ENCODE data around the gene ZNF474. TPM values are rescaled to one million over a fixed set of nuclear protein-coding genes. Genes with fewer than 3 reads are reported as not detected.
A peak's percentile ranks its signal among the peaks of the same experiment; 100 is the strongest.
"Not testable (repeated sequence)": the region's sequence is repeated elsewhere in the genome, so short reads cannot be mapped to it uniquely, and the experiment has no call there.

Gene ZNF474
- total RNA-seq (2014; rRNA removed): 0.40 TPM in 1 of 2 replicates, not detected in the other
- polyA plus RNA-seq (2012): 0.33 TPM

DNA sequence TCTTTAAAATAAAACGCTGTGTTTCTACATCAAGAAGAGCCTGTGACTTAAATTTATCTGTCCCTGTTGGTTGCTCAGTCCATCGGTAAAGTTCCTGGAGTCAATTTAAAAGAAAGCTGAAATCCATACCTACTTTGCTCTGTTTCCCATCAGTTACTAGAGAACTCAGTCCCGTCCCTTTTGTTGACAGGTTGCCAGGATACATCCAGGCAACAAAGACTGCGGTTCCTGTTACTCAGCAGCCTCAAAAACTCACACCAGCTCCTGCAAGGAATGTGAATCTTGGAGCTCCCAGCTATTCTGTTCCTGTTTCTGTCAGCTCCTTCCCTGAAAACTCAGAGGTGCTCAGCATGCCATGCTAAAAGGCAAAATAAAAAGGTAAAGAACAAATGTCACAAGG is at the start of gene ZNF474:
TSS of gene ZNF474 (plus strand) at position 241 of the 400 bp plus-strand sequence. CDS start 22,445 bp downstream, outside the sequence.
- DNase-seq (ENCODE audit: low read depth): peak; percentile 99

GRCh38 chr5:122081541-122081940 is 47.8 kb upstream of the ZNF474 start:
- no peak for DNase-seq (ENCODE audit: low read depth)

DNA sequence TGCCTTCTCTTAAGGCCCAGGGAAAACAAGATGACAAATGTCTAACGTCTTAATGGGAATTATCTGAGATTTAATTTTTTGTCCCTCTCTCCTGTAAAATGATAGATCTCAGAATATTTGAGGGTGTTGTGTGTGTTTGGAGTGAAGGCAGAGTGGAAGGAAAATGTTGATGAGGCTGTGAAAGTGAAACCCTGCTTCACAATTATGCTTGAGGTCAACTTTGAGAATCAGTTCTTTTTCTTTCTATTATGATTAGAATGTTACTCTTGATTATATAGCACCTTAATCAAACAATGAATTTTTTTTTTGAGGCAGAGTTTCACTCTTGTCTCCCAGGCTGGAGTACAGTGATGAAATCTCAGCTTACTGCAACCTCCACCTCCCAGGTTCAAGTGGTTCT is 45.8 kb upstream of the ZNF474 start:
- DNase-seq (ENCODE audit: low read depth): no peak

DNA sequence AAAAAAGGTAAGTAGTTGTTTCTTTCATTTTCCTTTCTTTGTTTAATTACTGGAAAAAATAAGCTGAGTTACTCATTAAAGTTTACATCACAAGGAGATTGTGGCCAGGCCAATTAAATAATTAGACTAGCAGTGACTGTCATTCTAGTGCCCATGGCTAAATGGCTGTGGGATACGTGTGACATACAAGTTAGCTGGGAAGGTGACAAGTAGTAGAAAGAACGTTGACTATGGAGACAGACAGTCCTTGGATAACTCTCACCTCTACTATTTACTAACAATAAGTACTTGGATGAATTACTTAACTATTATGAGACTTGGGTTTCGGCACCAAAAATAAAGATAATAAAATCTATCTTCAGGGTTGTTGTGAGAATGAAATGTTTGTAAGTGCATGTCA is 44.3 kb upstream of the ZNF474 start:
- DNase-seq (ENCODE audit: low read depth): no peak

- peak; percentile 58 for DNase-seq (ENCODE audit: low read depth)
These were observed 40.0 kb upstream of the ZNF474 start for GRCh38 chr5:122089096-122090013.

DNA sequence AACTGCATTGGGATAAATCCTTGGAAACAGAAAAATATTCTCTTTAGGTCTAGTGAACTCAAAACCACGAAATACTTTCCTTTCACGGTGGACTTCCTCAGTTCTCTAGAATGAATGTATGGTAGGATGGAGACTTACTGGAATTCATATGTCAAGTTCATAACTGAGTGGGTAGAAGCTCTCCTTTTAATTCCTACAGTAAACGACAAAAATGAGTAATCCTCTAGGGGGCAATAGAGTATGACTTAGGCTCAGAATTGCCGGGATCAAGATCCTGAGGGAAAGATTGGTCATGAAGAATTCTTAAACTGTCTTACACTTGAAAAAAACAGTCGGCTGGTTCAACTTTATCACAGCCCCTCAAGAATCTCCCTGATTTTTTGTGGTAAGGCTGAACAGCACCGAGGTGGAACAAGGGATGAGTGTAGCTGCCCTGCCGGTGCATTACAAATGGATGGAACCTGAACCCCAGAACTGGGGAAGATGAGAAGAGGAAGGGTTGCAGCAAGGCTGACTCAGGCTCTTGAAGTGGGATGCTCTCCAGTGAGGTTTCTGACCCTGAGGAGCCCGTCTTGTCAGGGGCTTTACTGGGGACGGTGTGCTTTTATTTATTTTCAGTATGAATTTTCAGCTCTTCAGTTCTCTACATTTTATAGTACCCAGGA is 37.3 kb upstream of the ZNF474 start:
- DNase-seq (ENCODE audit: low read depth): peak; percentile 78

GRCh38 chr5:122093415-122094180 is 35.7 kb upstream of the ZNF474 start:
- peak; percentile 71 for DNase-seq (ENCODE audit: low read depth)

DNA sequence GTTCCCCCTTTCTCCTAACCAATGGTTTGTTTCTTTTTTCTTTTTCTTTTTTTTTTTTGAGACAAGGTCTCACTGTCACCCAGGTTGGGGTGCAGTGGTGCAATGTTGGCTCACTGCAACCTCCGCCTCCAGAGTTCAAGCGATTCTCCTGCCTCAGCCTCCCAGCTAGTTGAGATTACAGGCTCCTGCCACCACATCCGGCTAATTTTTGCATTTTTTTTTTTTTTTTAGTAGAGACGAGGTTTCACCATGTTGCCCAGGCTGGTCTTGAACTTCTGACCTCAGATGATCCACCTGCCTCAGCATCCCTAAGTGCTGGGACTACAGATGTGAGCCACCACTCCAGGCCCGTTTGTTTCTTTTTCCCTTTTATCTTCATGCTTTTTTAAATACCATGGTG is 35.1 kb upstream of the ZNF474 start:
- not testable (repeated sequence) for DNase-seq (ENCODE audit: low read depth)

DNA sequence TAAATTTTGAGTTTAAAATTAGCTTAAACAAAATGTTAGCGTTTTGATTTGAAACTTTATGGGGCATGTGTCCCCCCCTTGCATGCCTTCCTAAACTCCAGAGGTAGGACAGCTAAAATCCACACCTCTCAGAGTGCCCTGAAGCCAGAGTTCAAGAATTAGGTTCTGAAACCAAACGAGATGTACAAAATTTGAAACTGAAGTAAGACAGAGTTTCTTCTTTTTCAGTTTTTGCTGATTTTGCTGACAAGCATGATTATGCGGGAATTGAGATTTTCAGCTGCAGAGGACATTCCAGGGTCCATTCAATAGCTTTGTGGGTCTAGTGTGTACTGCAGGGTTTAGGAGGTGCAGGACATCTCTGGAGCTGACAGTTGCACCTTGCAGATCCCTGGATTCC is 34.2 kb upstream of the ZNF474 start:
- no peak for DNase-seq (ENCODE audit: low read depth)

GRCh38 chr5:122097391-122097790 is 32.0 kb upstream of the ZNF474 start:
- no peak for DNase-seq (ENCODE audit: low read depth)

DNA sequence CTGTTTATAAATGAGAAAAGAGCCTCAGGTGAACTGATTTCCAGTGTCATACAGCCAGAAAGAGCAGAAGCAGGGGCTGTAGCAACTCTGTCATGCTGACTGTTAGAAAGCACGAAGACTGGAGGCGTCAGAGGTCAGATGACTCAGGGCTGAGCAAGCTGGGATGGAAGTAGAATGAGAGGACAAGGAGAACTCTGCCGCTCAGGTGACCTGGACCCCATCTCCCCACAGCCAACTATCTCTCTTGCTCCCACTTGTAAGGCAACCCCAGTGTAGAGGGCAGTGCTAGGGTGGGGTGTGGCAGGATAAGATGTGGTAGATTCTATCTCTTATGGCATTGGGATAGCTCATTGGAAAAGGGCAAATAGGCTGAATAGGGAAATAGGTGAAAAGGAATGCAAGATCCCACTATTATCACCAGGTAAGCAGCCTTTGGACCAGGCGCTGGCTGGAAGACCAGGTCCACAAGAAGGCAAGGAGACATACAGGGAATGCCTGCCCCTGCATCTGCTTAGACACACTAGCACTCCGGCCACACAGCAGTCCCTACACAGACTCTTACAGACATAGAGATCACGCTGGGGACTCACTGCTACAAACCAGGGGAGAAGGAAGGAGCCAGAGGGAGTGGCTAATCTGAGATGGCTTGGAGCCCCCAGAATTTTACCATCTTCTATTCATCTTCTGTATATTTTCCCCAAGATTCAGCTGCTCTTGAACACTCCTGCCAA is 30.1 kb upstream of the ZNF474 start:
- peak; percentile 78 for DNase-seq (ENCODE audit: low read depth)

DNA sequence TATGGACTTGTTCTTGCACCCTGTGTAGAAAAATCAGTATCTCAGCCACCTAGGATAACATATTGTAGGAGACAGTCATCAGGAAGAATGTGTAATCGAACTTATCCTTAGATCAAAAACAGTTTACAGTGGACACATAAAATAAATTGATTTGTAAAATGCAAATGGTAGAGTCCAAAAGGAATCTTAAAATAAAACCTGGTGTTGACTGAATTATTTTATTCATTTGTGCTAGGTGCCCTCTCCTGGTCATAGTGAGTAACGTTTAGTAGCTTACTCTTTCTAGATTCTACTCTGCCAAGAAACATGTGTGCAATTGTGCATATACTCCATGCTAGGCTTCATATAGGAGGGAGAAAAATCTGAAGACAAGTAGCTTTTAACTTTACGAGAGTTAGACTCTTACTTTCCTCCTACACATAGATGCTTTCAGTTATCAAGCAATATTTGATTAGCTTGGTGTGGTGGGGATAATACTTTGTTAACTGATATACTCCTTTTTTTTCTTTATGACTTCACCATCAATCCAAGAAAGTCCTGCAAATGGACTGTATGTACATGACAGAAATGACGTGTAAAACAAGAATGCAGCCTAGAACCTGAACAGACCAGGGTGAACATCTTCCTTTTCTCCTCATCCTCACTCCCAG is 27.6 kb upstream of the ZNF474 start:
- peak; percentile 62 for DNase-seq (ENCODE audit: low read depth)

DNA sequence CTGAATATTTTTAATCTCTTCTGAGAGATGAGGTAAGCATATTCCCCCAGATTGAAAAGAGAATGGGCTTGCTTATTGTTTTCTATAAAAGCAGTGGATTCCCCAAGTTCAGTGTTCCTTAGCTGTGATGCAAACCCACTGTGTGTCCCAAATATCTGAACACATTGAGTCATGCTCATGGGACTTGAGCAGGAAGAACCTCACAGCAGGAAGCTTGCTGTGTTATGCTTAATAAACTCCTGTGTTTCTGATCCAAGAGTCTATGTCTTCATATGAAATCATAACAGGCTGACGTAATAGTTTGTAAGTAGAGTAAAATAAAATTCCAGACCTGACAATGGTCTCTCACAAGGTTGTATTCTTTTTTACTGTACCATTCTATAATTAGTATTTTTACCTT is 26.5 kb upstream of the ZNF474 start:
- peak; percentile 67 for DNase-seq (ENCODE audit: low read depth)

- no peak for DNase-seq (ENCODE audit: low read depth)
These were observed 23.4 kb upstream of the ZNF474 start for GRCh38 chr5:122105909-122106308.

- DNase-seq (ENCODE audit: low read depth): no peak
These were observed 22.3 kb upstream of the ZNF474 start for GRCh38 chr5:122107016-122107415.

DNA sequence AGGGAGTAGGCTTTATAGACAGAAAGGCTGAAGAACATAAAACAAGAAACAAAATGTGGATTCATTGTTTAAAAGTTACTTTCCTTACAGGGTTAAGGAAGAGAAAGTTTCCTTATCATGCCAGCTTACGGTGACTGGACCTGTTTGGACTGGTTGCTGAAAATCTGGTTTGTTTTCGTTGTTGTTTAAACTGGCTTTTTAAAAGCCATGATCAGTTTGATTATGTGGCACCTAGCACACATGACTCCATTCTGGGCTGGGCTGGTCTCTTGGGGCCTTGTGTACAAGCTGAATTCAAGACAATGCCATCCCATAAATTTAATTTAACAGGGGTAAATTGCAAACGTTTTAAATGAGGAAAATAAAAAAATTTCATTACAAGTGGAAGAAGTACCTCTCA is 18.4 kb upstream of the ZNF474 start:
- no peak for DNase-seq (ENCODE audit: low read depth)

DNA sequence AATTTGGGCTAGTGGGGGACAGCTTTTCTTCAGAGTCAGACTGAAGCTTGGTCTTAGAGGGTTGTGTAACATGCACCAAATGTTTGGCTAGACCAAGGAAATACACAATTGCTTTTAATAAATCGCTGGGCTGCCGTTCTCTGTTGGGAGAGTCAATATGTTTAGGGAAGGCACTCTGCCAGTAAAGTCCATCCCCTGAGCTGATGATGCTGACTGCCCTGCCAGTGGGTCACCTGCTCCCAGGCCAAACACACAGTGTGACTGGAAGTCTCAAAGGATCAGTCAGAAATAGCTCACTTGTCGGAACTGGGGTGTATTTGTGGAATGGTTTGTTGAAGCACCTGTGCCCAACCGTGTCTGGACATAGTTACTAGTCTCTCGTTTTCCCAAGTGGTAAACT is 17.9 kb upstream of the ZNF474 start:
- DNase-seq (ENCODE audit: low read depth): no peak

GRCh38 chr5:122112063-122112462 is 17.3 kb upstream of the ZNF474 start:
- DNase-seq (ENCODE audit: low read depth): no peak

DNA sequence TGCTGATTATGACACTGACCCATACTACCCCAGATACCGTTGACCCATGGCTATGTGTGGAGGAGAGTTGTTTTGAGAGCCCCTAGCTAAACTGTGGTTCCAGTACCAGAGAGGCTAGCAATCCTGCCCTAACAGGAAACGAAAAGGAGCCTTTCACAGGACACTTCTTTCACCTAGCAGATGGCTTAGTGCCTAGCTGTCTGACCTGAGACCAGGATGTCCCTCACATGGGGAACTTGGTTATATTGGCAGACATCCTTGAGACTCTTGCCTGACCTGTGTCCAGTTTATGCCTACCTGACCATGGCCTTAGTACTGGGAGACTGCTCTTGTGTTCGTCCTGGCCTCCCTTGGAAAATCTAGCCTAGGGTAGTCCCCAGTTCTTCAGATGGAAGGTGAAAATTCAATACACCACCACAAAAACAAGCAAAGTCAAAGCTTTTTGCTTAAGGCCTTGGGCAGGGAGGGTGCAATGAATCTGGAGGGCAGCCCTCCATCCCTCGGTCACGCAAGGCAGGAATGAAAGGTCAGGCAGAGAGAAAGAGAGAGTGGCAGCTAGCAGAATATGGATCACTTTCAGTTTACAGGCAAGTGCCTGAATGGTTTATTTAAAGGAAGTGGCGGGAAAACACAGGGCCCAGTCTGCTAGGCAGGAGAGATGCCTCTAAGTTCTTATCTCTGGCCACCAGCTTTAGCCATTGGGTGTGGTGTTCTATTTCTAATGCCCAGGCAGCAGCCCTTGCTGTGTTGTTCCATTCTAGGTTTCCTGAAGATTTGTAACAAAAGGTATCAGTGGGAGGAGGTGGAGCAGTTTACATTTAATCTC is 16.4 kb upstream of the ZNF474 start:
- no peak for DNase-seq (ENCODE audit: low read depth)

DNA sequence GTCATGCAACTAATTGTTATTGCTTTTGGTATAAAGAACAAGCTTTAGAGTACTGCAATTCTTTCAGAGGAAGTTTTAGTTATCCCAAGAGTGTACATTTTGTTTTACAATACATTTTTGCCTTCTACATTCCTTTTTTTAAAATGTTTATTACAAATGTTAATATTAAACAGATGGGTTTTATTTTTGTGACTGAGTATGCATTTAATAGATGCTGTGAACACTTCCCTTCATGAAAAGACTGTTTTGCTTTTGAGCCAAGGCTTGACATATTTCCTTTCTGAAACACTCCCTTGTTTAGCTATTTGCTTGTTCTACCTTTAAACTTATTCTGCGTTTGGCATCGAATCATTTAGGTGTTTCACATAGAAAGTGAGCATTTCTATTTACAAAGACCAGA is 14.8 kb upstream of the ZNF474 start:
- DNase-seq (ENCODE audit: low read depth): no peak

Data from LHCN-M2 (cell line).